ENCODE data around the gene RGL3. TPM values are rescaled to one million over a fixed set of nuclear protein-coding genes. Genes with fewer than 3 reads are reported as not detected.

RGL3 gene
- total RNA-seq, 1 donor from 2014 or later: 0.70 TPM

- H3K27me3 Mint-ChIP-seq (ENCODE audit: low read depth): no peaks in the 10 kb centered on the region
- no peaks in the 10 kb centered on the region for H3K9me3 Mint-ChIP-seq (ENCODE audit: low read depth)
- H3K4me3 Mint-ChIP-seq (ENCODE audit: unreplicated experiment): no peak overlapping the region
- DNase-seq (ENCODE audit: low spot score): no peak
- TF ChIP-seq CTCF (IDR thresholded peaks at IDR 0.05): no peak
- no peaks in the 10 kb centered on the region for H3K4me1 Mint-ChIP-seq (ENCODE audit: low read depth)
- H3K36me3 Mint-ChIP-seq (ENCODE audit: low read depth): peaks cover 24% of the 10 kb centered on the region
- no peak overlapping the region for H3K27ac Mint-ChIP-seq (ENCODE audit: unreplicated experiment)
Observed at GRCh38 chr19:11363881-11364280, 55.2 kb downstream of the RGL3 start.

DNA sequence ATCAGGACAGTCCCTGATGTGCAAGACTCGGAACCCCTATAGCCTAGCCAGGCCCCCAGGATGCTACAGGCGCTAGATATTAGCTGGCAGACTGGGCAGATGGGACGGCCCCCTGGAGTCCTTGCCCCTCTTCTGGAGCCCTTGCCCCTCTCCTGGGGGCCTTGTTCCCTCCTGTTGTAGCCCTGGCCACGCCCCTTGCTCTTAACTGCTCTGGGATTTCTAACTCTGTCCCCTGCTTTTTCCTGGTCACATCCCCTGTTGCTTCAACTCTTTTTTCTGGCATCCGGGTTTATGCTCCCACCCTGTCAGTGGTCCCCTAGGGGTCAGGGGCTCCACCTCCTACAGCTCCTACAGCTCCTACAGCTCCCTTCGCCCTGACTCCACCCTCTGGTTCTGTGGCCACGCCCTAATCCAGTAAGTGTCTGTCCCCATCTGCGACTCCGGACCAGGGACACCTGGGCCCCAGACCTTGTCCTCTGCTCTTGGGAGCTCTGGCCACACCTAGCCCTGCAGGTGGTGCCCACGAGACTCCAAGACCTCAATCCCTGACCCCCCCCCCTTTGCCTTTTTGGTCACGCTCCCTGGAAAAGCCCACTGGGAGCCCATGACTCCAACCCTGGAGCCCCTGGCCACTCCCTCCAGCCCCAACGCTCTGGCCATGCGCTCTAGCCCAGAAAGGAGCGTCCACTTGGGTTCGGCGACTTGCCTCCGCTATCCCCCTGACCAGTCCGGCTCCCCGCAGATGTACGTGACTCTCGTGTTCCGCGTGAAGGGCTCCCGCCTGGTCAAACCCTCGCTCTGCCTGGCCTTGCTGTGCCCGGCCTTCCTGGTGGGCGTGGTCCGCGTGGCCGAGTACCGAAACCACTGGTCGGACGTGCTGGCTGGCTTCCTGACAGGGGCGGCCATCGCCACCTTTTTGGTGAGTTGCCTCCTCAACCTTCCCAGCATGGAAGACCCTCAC is 57.1 kb downstream of the RGL3 start:
- Mint-ChIP-seq H3K27ac (ENCODE audit: unreplicated experiment) (no peak overlapping the region), H3K9me3 (ENCODE audit: low read depth) (no peaks in the 10 kb centered on the region), H3K27me3 (ENCODE audit: low read depth) (no peaks in the 10 kb centered on the region), H3K4me1 (ENCODE audit: low read depth) (peaks cover 2% of the 10 kb centered on the region), H3K36me3 (ENCODE audit: low read depth) (peaks cover 31% of the 10 kb centered on the region), H3K4me3 (ENCODE audit: unreplicated experiment) (no peak overlapping the region)
- TF ChIP-seq CTCF (IDR thresholded peaks at IDR 0.05): no peak
- no peak for DNase-seq (ENCODE audit: low spot score)

DNA sequence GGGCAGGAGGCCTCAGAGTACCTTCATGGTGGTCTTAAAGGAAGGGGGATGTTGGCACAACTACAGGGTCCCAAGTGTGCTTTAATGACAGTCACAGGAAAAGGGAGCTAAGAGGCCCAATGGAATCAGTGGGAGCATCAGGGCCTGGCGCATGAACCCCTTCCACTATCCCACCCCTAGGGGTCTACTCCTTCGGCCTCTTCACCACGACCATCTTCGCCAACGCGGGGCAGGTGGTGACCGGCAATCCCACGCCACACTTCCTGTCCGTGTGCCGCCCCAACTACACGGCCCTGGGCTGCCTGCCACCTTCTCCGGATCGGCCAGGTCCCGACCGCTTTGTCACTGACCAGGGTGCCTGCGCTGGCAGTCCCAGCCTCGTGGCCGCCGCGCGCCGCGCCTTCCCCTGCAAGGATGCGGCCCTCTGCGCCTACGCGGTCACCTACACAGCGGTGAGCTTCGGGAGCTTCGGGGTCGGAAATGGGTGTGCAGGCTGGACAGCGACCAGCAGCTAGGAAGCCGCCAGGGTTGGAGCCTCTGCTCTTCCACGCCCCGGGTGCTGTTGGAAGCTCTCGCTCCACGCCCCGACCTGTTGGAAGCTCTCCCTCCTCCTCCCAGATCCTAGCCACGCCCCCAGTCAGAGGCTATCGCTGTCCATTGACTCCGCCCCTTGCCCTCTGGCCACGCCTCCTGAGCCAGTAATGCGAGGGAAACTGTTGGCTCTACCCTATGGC is 57.9 kb downstream of the RGL3 start:
- no peak for DNase-seq (ENCODE audit: low spot score)
- no peaks in the 10 kb centered on the region for H3K27me3 Mint-ChIP-seq (ENCODE audit: low read depth)
- no peak overlapping the region for H3K27ac Mint-ChIP-seq (ENCODE audit: unreplicated experiment)
- H3K4me1 Mint-ChIP-seq (ENCODE audit: low read depth): peaks cover 11% of the 10 kb centered on the region
- no peaks in the 10 kb centered on the region for H3K9me3 Mint-ChIP-seq (ENCODE audit: low read depth)
- TF ChIP-seq CTCF (IDR thresholded peaks at IDR 0.05): no peak
- H3K4me3 Mint-ChIP-seq (ENCODE audit: unreplicated experiment): no peak overlapping the region
- H3K36me3 Mint-ChIP-seq (ENCODE audit: low read depth): peaks cover 31% of the 10 kb centered on the region

GRCh38 chr19:11359421-11359820 is 59.7 kb downstream of the RGL3 start:
- Mint-ChIP-seq H3K4me3 (ENCODE audit: unreplicated experiment) (no peak overlapping the region), H3K36me3 (ENCODE audit: low read depth) (peaks cover 28% of the 10 kb centered on the region), H3K27ac (ENCODE audit: unreplicated experiment) (no peak overlapping the region)

More at GRCh38 chr19:11359421-11359820, 59.7 kb downstream of the RGL3 start:
- Mint-ChIP-seq H3K9me3 (ENCODE audit: low read depth) (no peaks in the 10 kb centered on the region), H3K27me3 (ENCODE audit: low read depth) (no peaks in the 10 kb centered on the region), H3K4me1 (ENCODE audit: low read depth) (peaks cover 18% of the 10 kb centered on the region)
- no peak for TF ChIP-seq CTCF (IDR thresholded peaks at IDR 0.05)
- no peak for DNase-seq (ENCODE audit: low spot score)
